Endometrial microvascular endothelial cells (primary cell): ENCODE measurements around the gene RNASEL. TPM values are rescaled to one million over a fixed set of nuclear protein-coding genes. Genes with fewer than 3 reads are reported as not detected.

ENCODE experiments used
- in situ Hi-C: cut with HindIII; loops from 2 replicates; pipeline ENCODE4 v1.10.0; 2017; ENCODE audit warnings: low sequenced_read_pairs, low pct_unique_long_range_greater_than_20kb; ENCODE audit errors: inconsistent ontology term
- total RNA-seq: library from RNA; depleted of rRNA; stranded (reverse); fragments of >200 nt; gene quantifications from one replicate; pipeline ENCODE4 v1.2.3, GENCODE V29; 2015; ENCODE audit errors: inconsistent ontology term

RNASEL gene
- total RNA-seq, 1 donor from 2014 or later, result 2.6 TPM

GRCh38 chr1:182603646-182604174 lies 14.7 kb upstream of the RNASEL start:
- in situ Hi-C loops, result no loop called here

- in situ Hi-C loops, result no loop called here
These were observed 14.0 kb upstream of the RNASEL start for GRCh38 chr1:182602935-182603645.

GRCh38 chr1:182601913-182602312 lies 12.9 kb upstream of the RNASEL start:
- in situ Hi-C loops, result no loop called here

GRCh38 chr1:182601416-182601786 lies 12.3 kb upstream of the RNASEL start:
- in situ Hi-C loops, result no loop called here

DNA sequence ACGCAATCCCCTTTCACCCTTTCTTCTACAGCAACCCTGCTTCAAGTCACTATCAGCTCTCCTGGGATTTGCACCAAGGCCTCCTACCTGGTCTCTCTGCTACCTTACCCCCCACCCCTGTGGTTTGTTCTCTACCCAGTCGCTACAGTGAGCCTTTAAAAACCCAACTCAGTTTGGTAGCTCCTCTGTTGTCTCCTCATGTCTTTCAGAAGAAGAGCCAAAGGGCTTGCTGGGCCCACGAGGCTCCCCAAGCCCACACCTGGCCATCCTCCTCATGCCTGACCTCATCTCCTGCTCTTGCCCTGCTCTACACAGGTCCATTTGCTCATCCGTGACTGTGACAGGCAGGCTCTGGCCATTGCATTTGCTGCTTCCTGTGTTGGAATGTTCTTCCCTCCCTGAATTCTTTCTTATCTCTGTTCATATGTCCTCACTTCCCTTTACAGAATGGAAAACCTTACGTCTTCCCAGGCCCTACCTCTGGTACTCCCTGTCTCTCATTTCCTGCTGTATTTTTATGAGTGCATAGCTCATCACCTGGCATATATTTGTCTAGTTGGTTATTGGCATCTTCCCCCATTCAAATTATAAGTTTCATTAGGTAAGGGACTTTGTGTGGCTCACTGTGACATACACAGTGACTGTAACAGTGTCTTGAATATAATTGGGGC lies 11.8 kb upstream of the RNASEL start:
- in situ Hi-C loops, result no loop called here

GRCh38 chr1:182600036-182600713 lies 11.1 kb upstream of the RNASEL start:
- in situ Hi-C loops, result no loop called here

DNA sequence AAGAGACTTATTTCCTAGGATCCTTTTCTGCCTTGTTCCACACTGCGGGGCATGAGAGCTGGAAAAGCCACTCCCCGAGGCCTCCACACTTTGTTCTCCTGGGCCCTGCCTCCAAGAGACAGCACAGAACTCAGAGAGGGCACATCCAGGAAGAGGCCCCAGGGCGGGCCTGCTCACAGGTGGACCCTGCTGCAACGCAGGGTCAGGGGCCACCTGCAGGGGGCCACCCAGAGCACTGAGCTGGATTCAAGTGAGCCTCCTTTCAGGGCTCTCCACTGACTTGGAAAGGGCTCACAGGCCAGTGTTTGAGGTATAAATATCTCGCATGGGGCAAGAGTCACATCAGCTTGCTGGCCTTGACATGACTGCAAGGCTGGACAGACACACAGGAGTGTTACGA lies 10.3 kb upstream of the RNASEL start:
- in situ Hi-C loops, result loop anchor here (10.0 kb wide), 1 partner anchor 185 kb away; the partner anchor contains the start of gene NPL

DNA sequence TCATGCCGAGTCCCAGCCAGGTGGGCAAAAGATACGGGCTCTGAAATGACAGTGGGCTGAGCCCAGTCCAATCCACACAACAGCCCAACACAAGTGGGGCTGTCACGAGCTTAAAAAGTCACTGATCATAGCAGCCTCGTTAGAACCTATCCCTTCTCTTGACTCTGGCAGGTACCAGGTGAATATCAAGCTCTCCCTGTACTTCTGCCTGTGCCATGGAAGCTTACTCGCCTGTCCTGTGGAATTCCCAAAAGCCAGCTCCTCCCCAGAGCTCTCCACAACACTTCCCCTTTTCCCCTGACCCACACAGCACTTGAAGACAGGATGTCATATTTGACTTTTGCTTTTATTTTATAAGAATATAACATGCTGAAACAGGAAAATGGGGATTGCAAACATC lies 9.2 kb upstream of the RNASEL start:
- in situ Hi-C loops, result loop anchor here (10.0 kb wide), 1 partner anchor 187 kb away; the partner anchor contains the start of gene NPL

DNA sequence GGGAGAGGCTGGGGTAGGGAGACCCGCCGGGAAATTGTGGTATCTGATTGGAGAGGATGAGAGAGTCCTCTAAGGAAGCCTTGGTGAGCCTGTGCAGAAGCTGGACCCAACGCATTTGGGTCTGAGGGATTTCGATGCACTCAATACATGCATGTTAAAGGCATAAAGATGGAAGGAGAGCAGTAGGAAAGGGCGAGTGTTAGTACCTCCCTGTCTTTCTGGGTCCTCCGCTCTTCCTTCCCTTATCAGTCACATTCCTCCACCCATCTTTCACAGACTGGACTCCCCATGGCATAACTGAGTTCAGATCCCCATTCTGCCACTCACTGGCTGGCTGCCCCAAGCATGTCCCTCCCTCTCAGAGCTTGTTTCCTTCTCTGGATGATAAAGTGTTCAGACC lies 7.9 kb upstream of the RNASEL start:
- in situ Hi-C loops, result loop anchor here (10.0 kb wide), 1 partner anchor 188 kb away; the partner anchor contains the start of gene NPL

DNA sequence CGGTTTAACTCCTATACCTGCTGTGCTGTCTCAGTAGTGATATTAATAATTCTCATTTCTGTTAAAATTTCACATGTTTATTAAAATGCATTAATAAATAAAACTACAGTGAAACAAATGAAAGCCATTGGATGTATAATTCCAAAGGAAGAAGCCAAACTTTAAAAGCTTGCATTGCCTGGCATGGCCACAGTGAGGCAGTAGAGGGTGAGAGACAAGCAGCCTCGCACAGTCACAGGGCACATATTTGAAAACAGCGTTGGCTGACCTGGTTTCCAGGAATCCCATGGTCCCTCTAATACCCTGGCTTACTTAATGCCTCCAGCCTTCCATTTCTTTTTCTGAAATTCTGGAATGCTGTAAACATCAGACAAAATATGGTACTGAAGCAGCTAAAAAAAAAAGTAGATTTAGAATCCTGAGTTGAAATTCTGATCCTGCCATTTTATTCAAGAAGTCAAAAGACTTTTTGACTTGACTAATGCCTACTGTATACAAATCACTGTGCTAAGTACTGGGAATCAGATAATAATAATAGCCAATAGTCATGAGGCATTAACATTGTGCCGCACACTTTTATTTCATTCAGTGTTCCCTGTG lies 6.7 kb upstream of the RNASEL start:
- in situ Hi-C loops, result loop anchor here (10.0 kb wide), 1 partner anchor 189 kb away; the partner anchor contains the start of gene NPL

DNA sequence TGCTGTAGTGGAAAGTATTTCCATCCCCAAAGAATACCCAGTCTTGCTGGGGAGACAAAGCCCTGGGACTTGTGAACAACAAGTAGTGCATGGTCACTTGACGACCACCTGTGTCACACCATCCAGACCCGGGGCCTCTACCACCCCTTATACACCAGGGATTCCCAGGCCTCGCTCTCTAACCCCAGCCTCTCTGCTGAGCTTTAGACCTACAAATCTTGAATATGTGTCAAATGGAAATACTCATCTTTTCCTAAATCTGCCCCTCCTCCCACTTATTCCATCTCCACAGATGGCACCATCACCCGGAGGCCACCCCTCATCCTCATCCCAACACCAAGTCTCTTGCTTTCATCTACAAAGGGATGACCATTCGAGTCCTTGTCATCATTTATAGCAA lies 875 bp upstream of the RNASEL start:
- in situ Hi-C loops, result loop anchor here (10.0 kb wide), 1 partner anchor 195 kb away; the partner anchor contains the start of gene NPL

DNA sequence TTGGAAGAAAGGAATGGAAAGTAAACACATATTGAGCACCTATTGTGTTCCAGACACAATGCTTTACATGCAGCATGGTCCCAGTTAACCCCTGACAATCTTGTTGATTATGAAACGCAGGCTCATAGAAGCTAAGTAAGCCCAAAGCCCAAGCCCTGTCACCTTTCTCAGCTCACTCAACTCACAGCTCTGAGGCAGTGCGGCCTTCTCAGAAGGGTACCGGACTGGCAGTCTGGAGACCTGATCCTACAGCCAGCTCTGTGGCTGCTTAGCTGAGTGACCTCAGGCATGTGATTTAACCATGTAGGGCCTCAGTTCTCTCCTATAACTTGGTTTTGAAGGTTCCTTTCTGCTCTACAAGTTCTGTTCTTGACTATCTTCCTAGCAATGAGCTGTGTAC lies 464 bp upstream of the RNASEL start:
- in situ Hi-C loops, result no loop called here

DNA sequence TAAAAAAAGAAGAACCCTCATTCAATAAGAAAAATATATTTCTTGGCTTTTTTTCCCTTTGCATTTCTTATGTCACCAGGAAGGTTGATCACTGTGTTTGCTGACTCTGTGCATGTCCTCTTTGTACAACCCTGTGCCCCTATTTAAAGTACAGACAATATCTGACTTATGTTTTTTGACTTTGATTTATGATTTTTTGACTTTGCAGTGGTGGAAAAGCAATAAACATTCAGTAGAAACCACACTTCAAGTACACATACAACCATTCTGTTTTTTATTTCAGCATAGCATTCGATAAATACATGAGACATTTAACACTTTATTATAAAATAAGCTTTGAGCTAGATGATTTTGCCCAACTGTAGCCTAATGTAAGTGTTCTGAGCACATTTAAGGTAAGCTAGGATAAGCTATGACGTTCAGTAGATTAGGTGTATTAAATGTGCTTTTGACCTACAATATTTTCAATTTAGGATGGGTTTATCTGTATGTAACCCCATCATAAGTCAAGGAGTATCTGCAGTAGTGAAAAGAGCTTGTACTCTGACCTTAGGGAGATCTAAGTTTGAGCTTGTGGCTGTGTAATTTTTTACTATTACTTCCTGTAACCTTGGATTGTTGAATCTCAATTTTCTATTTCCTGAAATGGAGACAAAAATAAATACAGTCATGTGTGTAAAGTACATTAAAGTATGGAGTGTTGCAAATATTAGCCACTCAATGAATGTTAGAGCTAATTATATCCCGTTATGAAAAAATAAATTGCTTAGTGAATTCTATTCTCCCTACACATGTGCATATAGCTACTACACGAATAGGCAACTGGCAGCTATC lies 1.2 kb downstream of the RNASEL start:
- in situ Hi-C loops, result no loop called here

DNA sequence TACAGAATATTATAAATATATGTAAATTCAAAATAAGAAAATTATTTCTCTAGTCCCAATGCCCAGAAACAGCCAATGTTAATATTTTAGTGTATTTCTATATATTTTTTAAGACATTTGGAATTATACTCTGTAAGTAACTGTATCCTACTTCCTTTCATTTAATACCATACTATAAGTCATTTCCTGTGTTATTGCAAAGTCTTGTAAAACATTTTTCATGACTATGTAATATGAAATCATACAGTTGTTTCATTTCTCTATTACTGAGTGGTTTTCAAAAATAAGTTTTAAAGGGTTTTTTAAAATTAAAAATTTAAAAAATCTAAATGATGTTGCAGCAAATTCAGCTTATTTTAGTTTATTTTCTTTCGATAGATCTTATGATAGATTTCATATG lies 2.0 kb downstream of the RNASEL start:
- in situ Hi-C loops, result no loop called here

GRCh38 chr1:182586380-182586779 lies 2.7 kb downstream of the RNASEL start:
- in situ Hi-C loops, result no loop called here

DNA sequence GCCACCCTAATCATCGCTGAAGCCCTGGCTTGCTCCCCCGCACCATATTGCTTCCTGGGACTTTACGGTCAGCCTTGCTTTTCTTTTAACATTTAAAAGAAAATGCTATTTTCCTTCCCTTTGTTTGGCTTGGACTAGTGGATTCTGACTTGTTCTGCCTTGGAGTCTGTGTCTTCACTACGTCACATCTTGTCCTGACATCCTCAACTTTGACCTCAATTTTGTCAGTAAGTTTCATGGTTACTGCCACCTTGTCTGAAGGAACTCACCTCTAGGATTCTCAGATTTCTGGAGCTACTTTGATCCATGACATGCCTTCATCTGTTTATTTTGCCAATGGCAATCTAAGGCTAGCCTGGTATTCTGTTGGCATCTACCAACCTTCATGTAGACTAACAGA lies 4.3 kb downstream of the RNASEL start:
- in situ Hi-C loops, result no loop called here

- in situ Hi-C loops, result no loop called here
These were observed 8.3 kb downstream of the RNASEL start for GRCh38 chr1:182580736-182581135.

DNA sequence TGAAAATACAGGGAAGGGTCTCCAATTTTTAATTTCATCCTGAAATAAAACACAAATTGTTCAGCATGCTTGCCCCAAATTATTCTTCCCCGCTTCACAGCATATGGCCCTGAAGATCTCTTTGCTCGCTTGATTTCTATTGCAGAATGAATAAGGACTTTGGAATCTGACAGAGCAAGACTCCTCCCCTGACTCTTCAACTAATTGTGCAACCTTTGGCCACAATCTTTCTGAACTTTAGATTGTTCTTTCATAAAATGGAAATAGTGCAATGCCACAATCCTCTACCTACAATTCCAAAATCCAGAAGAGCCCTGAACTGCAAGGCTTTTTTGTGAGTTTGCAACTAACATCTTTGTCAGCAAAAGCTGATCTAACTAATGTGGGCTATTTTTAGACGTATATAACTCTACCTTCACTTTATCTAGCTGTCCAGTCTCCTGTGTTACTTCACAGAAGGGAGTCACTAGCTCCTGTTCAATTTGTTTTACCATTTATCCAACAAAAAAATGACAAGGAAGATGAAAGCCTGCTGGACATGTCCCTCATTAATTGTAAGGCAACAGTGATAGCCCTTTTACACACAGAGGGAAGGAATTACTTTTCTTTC lies 13.4 kb downstream of the RNASEL start:
- in situ Hi-C loops, result no loop called here
